Measurements from ENCODE around the gene SARM1. TPM values are rescaled to one million over a fixed set of nuclear protein-coding genes. Genes with fewer than 3 reads are reported as not detected.

The SARM1 gene
- total RNA-seq (10 to 100 TPM; 35.3 to 37.0 TPM), polyA plus RNA-seq (8.5 TPM)

GRCh38 chr17:28371245-28372202, at the start of gene SARM1:
SARM1 (plus strand) TSS chr17:28371694; CDS start chr17:28372033, 339 bp downstream.
- Mint-ChIP-seq H3K36me3 (peaks cover 0 to 5% (median 0%) of the 10 kb centered on the region in 3 donors), H3K4me1 (peaks cover 11 to 25% (median 23%) of the 10 kb centered on the region in 3 donors), H3K27ac (peak within 1 kb of the TSS; percentile 65 to 99 (median 96)), H3K4me3 (peak within 1 kb of the TSS; percentile 88 to 97 (median 93)), H3K27me3 (no peaks in the 10 kb centered on the region), H3K9me3 (no peaks in the 10 kb centered on the region)
- H3K4me3 ChIP-seq (ENCODE audit: low read length) = peak within 1 kb of the TSS; percentile 70
- no peaks in the 10 kb centered on the region for H3K36me3 ChIP-seq (ENCODE audit: insufficient read depth, low read length)
- peak; percentile 70 to 88 (median 78) for DNase-seq
- H3K27ac ChIP-seq (ENCODE audit: low read depth, low read length) = peak within 1 kb of the TSS; percentile 75
- POLR2A ChIA-PET = interaction anchor here (2.2 to 2.4 kb wide), 3 partner anchors 13 to 36 kb away, joined by 8 to 9 read pairs (median 9); partner anchors contain the start of genes IFT20, POLDIP2 and TNFAIP1
- H3K27me3 ChIP-seq (ENCODE audit: insufficient read depth, low read length, poor library complexity, severe bottlenecking) = no peaks in the 10 kb centered on the region
- CTCF ChIA-PET = interaction anchor here (1.4 kb wide), 1 partner anchor 13 kb away, joined by 6 read pairs; no protein-coding TSS in a partner anchor
- H3K9me3 ChIP-seq (ENCODE audit: low read length) = no peaks in the 10 kb centered on the region
- H3K4me1 ChIP-seq (ENCODE audit: insufficient read depth, low read length) = peaks cover 22% of the 10 kb centered on the region

- no peaks in the 10 kb centered on the region for H3K9me3 ChIP-seq (ENCODE audit: low read length)
- peaks cover 12% of the 10 kb centered on the region for H3K36me3 ChIP-seq (ENCODE audit: insufficient read depth, low read length)
- no peak overlapping the region for H3K4me3 Mint-ChIP-seq
- no peak overlapping the region for H3K27ac Mint-ChIP-seq
- no peaks in the 10 kb centered on the region for H3K27me3 ChIP-seq (ENCODE audit: insufficient read depth, low read length, poor library complexity, severe bottlenecking)
- H3K27me3 Mint-ChIP-seq = no peaks in the 10 kb centered on the region
- H3K4me3 ChIP-seq (ENCODE audit: low read length) = no peak overlapping the region
- DNase-seq = no peak
- peaks cover 7% of the 10 kb centered on the region for H3K4me1 ChIP-seq (ENCODE audit: insufficient read depth, low read length)
- H3K36me3 Mint-ChIP-seq = peaks cover 5 to 32% (median 5%) of the 10 kb centered on the region in 3 donors
- peaks cover 10 to 16% (median 15%) of the 10 kb centered on the region in 3 donors for H3K4me1 Mint-ChIP-seq
- ChIA-PET POLR2A (no interaction called here), CTCF (no interaction called here)
- no peak overlapping the region for H3K27ac ChIP-seq (ENCODE audit: low read depth, low read length)
- no peaks in the 10 kb centered on the region for H3K9me3 Mint-ChIP-seq
Measured at GRCh38 chr17:28324267-28324745, 47.2 kb upstream of the SARM1 start.

GRCh38 chr17:28324781-28325180, 46.7 kb upstream of the SARM1 start:
- Histone ChIP-seq H3K9me3 (ENCODE audit: low read length) (no peaks in the 10 kb centered on the region), H3K27me3 (ENCODE audit: insufficient read depth, low read length, poor library complexity, severe bottlenecking) (no peaks in the 10 kb centered on the region), H3K36me3 (ENCODE audit: insufficient read depth, low read length) (peaks cover 12% of the 10 kb centered on the region), H3K4me3 (ENCODE audit: low read length) (no peak overlapping the region), H3K27ac (ENCODE audit: low read depth, low read length) (no peak overlapping the region), H3K4me1 (ENCODE audit: insufficient read depth, low read length) (peaks cover 3% of the 10 kb centered on the region)
- peaks cover 5 to 35% (median 5%) of the 10 kb centered on the region in 3 donors for H3K36me3 Mint-ChIP-seq
- ChIA-PET POLR2A (no interaction called here), CTCF (no interaction called here)
- DNase-seq = no peak
- no peak overlapping the region for H3K27ac Mint-ChIP-seq
- H3K4me3 Mint-ChIP-seq = no peak overlapping the region
- H3K27me3 Mint-ChIP-seq = no peaks in the 10 kb centered on the region
- no peaks in the 10 kb centered on the region for H3K9me3 Mint-ChIP-seq
- peaks cover 6 to 12% (median 11%) of the 10 kb centered on the region in 3 donors for H3K4me1 Mint-ChIP-seq

GRCh38 chr17:28325211-28325610, 46.3 kb upstream of the SARM1 start:
- Histone ChIP-seq H3K4me1 (ENCODE audit: insufficient read depth, low read length) (no peaks in the 10 kb centered on the region), H3K27ac (ENCODE audit: low read depth, low read length) (no peak overlapping the region), H3K4me3 (ENCODE audit: low read length) (no peak overlapping the region), H3K36me3 (ENCODE audit: insufficient read depth, low read length) (peaks cover 12% of the 10 kb centered on the region), H3K9me3 (ENCODE audit: low read length) (no peaks in the 10 kb centered on the region), H3K27me3 (ENCODE audit: insufficient read depth, low read length, poor library complexity, severe bottlenecking) (no peaks in the 10 kb centered on the region)
- ChIA-PET CTCF (no interaction called here), POLR2A (interaction anchor here (0.5 kb wide), 1 partner anchor 27 kb away, joined by 6 read pairs; no protein-coding TSS in a partner anchor)
- Mint-ChIP-seq H3K36me3 (peaks cover 5 to 35% (median 5%) of the 10 kb centered on the region in 3 donors), H3K27me3 (no peaks in the 10 kb centered on the region), H3K4me3 (no peak overlapping the region), H3K27ac (no peak overlapping the region), H3K9me3 (no peaks in the 10 kb centered on the region), H3K4me1 (peaks cover 2 to 7% (median 6%) of the 10 kb centered on the region in 3 donors)
- DNase-seq = no peak

GRCh38 chr17:28326114-28326513, 45.4 kb upstream of the SARM1 start:
- Mint-ChIP-seq H3K27me3 (no peaks in the 10 kb centered on the region), H3K4me3 (no peak overlapping the region), H3K9me3 (no peaks in the 10 kb centered on the region), H3K36me3 (peaks cover 5 to 44% (median 5%) of the 10 kb centered on the region in 3 donors), H3K4me1 (no peaks in the 10 kb centered on the region), H3K27ac (no peak overlapping the region)
- ChIA-PET CTCF (interaction anchor here (0.8 kb wide), 1 partner anchor 75 kb away, joined by 3 read pairs; no protein-coding TSS in a partner anchor), POLR2A (no interaction called here)
- H3K27me3 ChIP-seq (ENCODE audit: insufficient read depth, low read length, poor library complexity, severe bottlenecking) = no peaks in the 10 kb centered on the region
- no peaks in the 10 kb centered on the region for H3K4me1 ChIP-seq (ENCODE audit: insufficient read depth, low read length)
- H3K9me3 ChIP-seq (ENCODE audit: low read length) = no peaks in the 10 kb centered on the region
- peaks cover 12% of the 10 kb centered on the region for H3K36me3 ChIP-seq (ENCODE audit: insufficient read depth, low read length)
- no peak overlapping the region for H3K4me3 ChIP-seq (ENCODE audit: low read length)
- no peak for DNase-seq
- no peak overlapping the region for H3K27ac ChIP-seq (ENCODE audit: low read depth, low read length)

GRCh38 chr17:28327031-28327607, 44.4 kb upstream of the SARM1 start:
- Histone ChIP-seq H3K27me3 (ENCODE audit: insufficient read depth, low read length, poor library complexity, severe bottlenecking) (no peaks in the 10 kb centered on the region), H3K4me1 (ENCODE audit: insufficient read depth, low read length) (no peaks in the 10 kb centered on the region), H3K36me3 (ENCODE audit: insufficient read depth, low read length) (peaks cover 12% of the 10 kb centered on the region), H3K27ac (ENCODE audit: low read depth, low read length) (no peak overlapping the region), H3K9me3 (ENCODE audit: low read length) (no peaks in the 10 kb centered on the region), H3K4me3 (ENCODE audit: low read length) (no peak overlapping the region)
- Mint-ChIP-seq H3K9me3 (no peaks in the 10 kb centered on the region), H3K4me1 (peaks cover under 1 to 1% (median 1%) of the 10 kb centered on the region in 3 donors), H3K27ac (no peak overlapping the region), H3K36me3 (peaks cover 5 to 54% (median 6%) of the 10 kb centered on the region in 3 donors), H3K4me3 (no peak overlapping the region), H3K27me3 (no peaks in the 10 kb centered on the region)
- POLR2A ChIA-PET = no interaction called here
- CTCF ChIA-PET = no interaction called here
- DNase-seq = no peak

GRCh38 chr17:28327709-28328108, 43.8 kb upstream of the SARM1 start:
- CTCF ChIA-PET = no interaction called here

More at GRCh38 chr17:28327709-28328108, 43.8 kb upstream of the SARM1 start:
- H3K36me3 ChIP-seq (ENCODE audit: insufficient read depth, low read length) = peaks cover 12% of the 10 kb centered on the region
- Mint-ChIP-seq H3K4me3 (no peak overlapping the region), H3K27me3 (no peaks in the 10 kb centered on the region), H3K27ac (peak overlapping the region in 1 of 8 donors; percentile 23), H3K9me3 (no peaks in the 10 kb centered on the region), H3K4me1 (peaks cover 5 to 7% (median 7%) of the 10 kb centered on the region in 3 donors), H3K36me3 (peaks cover 5 to 57% (median 6%) of the 10 kb centered on the region in 3 donors)
- H3K27me3 ChIP-seq (ENCODE audit: insufficient read depth, low read length, poor library complexity, severe bottlenecking) = no peaks in the 10 kb centered on the region
- no peak overlapping the region for H3K27ac ChIP-seq (ENCODE audit: low read depth, low read length)
- no peak for DNase-seq
- no peak overlapping the region for H3K4me3 ChIP-seq (ENCODE audit: low read length)
- H3K9me3 ChIP-seq (ENCODE audit: low read length) = no peaks in the 10 kb centered on the region
- POLR2A ChIA-PET = no interaction called here
- no peaks in the 10 kb centered on the region for H3K4me1 ChIP-seq (ENCODE audit: insufficient read depth, low read length)
